Astrocyte of the spinal cord (primary cell): ENCODE results near the gene PID1.

ENCODE experiments used
- DNase-seq: peaks from one replicate; pipeline ENCODE4 v3.0.0; 2011; ENCODE audit warnings: low read depth, low spot score
- H3K4me3 ChIP-seq: 2 replicates; pipeline ENCODE4 v1.5.1; 2011; ENCODE audit warnings: low read depth, mild to moderate bottlenecking, low read length, moderate library complexity
- in situ Hi-C: cut with HindIII; loops from 2 replicates; pipeline ENCODE4 v1.10.0; 2017; ENCODE audit warnings: low sequenced_read_pairs
- TF ChIP-seq, protein P1 (sequence below): IDR thresholded peaks from 2 replicates; pipeline ENCODE4 v1.5.1; 2012; ENCODE audit warnings: low read depth, mild to moderate bottlenecking, low read length, inconsistent platforms

Gene PID1

DNA sequence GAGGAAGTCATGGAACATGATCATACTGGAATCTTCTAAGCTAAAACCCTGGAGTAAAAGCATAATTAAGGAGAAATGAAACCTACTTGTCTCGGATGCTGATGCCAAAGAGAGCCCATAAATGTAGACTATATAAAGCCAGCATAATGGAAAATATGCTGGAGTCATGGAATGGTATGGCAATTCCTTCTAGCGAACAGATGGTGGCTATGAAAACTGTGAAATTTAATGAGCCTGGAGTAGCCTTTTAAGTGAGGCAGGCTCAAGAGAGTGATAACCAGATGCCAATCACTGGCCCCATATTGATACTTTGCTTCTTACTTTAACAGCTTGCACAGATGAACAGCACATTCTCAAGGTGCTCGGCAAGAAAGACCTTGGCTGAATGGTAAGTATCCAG is 206.3 kb downstream of the PID1 start:
- in situ Hi-C loops: no loop called here
- TF ChIP-seq, protein P1, sequence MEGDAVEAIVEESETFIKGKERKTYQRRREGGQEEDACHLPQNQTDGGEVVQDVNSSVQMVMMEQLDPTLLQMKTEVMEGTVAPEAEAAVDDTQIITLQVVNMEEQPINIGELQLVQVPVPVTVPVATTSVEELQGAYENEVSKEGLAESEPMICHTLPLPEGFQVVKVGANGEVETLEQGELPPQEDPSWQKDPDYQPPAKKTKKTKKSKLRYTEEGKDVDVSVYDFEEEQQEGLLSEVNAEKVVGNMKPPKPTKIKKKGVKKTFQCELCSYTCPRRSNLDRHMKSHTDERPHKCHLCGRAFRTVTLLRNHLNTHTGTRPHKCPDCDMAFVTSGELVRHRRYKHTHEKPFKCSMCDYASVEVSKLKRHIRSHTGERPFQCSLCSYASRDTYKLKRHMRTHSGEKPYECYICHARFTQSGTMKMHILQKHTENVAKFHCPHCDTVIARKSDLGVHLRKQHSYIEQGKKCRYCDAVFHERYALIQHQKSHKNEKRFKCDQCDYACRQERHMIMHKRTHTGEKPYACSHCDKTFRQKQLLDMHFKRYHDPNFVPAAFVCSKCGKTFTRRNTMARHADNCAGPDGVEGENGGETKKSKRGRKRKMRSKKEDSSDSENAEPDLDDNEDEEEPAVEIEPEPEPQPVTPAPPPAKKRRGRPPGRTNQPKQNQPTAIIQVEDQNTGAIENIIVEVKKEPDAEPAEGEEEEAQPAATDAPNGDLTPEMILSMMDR: no peak
- H3K4me3 ChIP-seq: no peak overlapping the region
- no peak for DNase-seq

DNA sequence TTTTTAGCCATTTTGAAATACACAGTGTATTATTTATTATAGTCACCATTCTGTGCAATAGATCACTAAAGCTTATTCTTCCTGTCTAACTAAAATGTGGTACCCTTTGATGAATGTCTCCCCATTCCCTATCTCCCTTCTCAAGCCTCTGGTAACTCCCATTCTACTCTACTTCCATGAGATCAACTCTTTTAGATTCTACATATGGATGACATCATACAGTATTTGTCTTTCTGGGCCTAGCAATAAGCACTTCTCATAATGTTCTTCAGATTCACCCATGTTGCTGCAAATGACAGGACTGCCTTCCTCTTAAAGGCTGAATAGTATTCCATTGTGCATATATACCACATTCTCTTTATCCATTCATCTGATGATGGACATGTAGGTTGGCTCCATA is 210.9 kb downstream of the PID1 start:
- DNase-seq: no peak
- in situ Hi-C loops: no loop called here
- TF ChIP-seq, protein P1: no peak
- no peak overlapping the region for H3K4me3 ChIP-seq

DNA sequence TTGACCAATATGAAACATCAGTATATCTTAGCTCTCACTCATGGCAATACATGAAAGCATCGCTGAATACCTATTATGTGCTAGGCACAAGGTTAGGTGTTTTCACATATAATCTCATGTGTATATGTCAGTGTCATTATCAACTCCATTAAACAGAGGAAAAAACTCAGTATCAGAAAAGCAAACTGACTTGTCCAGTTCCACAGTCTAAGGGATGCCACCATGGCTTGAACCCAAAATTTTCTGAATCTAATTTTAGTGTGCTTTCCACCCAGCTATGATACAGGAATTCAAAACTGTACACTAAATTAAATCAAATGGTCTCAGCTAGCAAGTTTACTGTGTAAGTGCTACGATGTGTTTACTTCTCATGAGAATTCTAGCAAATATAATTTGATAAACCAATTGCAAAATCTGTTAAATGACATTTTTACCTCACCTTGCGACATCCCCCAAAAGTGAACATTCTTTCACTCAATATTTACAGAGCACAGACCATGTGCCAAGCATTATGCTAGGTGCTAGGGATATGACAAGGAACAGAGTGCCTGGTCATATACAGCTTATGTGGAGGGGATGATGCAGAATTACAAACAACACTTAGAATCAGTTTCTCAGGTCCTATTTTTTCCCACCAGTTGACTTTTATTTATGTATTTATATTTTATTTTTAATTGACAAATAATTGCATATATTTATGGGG is 211.6 kb downstream of the PID1 start:
- in situ Hi-C loops: no loop called here
- TF ChIP-seq, protein P1: no peak

DNA sequence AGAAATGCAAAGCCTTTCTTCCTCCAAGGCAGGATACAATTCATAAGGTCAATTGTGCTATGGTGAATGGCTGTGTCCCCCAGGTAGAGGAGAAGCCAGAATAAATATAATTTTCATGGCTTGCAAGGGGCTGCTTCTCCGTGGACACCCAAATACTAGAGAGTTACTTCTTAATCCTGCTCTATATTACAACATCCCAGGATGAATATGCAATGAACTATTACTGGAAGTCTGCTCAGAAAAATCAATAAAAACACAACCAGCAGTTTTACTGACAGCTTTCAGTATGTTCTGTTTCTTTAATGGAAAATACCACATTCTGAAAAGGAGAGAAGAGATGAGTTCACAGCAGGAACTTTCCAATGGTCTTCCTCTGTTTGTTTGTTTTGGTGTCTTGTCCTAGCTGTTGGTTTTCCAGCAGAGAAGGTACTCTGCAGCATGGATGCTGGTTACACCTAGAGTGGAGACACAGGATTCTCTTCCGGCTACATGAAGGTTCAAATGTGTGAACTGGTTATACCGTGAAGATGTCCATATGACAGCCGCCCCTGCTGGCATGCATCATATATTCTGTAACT is 213.0 kb downstream of the PID1 start:
- DNase-seq: no peak
- TF ChIP-seq, protein P1: no peak
- in situ Hi-C loops: no loop called here
- no peak overlapping the region for H3K4me3 ChIP-seq

More for the DNA sequence above, 211.6 kb downstream of the PID1 start:
- DNase-seq: no peak
- no peak overlapping the region for H3K4me3 ChIP-seq

DNA sequence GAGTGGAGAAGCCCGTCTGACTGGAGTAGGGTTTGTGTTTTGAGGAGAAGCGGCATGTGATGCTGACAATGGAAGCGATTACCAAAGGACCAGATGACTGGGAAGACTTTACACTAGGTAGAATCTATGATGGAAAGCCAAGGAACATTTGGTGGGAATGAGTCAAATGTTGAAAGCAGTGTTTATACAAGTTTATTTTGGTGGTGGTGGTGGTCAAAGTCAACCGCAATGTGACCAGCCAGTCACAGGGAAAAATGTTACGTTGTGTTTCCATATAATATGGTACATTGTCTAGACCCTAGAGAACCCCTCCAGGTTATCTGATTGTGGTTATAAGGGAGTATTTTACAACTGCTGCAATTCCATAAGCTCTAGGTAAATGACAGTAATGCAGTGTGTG is 216.8 kb downstream of the PID1 start:
- in situ Hi-C loops: no loop called here
- TF ChIP-seq, protein P1: no peak
- no peak overlapping the region for H3K4me3 ChIP-seq
- DNase-seq: no peak

DNA sequence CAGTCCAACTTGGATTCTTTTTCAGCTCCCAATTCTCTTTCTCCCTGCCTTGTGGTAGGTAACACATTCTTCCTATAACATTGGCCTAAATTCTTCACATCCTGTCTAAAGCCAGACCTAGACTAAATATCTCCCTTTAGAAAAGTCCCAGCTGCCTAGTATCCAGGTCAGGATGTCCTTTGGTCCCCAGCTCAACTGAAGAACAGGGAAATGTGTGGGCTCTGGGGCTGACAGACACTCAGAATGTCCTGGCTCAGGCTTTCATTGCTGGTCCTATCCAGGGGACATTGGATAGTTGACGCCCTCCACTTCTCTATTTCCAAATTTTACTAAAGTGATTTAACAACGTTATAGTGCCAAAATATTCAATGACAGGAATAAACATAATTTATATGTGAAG is 219.3 kb downstream of the PID1 start:
- in situ Hi-C loops: no loop called here
- no peak for DNase-seq
- TF ChIP-seq, protein P1: no peak
- H3K4me3 ChIP-seq: no peak overlapping the region
